Upper lobe of left lung (tissue), 4 donors: Measurements from ENCODE around the gene RNF166.

Experiments
- POLR2A ChIP-seq, 4 donors: fragments of 450-650 bp; IDR thresholded peaks; one replicate each; pipeline ENCODE4 v1.5.1; 2016 to 2017; ENCODE audit warnings: antibody characterized with exemption in 4 of 4, mild to moderate bottlenecking in 2 of 4
- POLR2AphosphoS5 ChIP-seq, 2 donors: sonication (generic); formaldehyde crosslinking; IDR thresholded peaks; one replicate each; pipeline ENCODE4 v1.5.1; 2017; ENCODE audit warnings: antibody characterized with exemption in 2 of 2
- TF ChIP-seq, protein P1 (sequence below), 6 experiments: fragments of 450-650 bp in 4 of 6; fragments of 200-600 bp in 2 of 6; sonication (generic) in 2 of 6; IDR thresholded peaks; one replicate each; pipeline ENCODE4 v1.5.1; 2016 to 2019; ENCODE audit warnings: antibody characterized with exemption in 6 of 6

DNA sequence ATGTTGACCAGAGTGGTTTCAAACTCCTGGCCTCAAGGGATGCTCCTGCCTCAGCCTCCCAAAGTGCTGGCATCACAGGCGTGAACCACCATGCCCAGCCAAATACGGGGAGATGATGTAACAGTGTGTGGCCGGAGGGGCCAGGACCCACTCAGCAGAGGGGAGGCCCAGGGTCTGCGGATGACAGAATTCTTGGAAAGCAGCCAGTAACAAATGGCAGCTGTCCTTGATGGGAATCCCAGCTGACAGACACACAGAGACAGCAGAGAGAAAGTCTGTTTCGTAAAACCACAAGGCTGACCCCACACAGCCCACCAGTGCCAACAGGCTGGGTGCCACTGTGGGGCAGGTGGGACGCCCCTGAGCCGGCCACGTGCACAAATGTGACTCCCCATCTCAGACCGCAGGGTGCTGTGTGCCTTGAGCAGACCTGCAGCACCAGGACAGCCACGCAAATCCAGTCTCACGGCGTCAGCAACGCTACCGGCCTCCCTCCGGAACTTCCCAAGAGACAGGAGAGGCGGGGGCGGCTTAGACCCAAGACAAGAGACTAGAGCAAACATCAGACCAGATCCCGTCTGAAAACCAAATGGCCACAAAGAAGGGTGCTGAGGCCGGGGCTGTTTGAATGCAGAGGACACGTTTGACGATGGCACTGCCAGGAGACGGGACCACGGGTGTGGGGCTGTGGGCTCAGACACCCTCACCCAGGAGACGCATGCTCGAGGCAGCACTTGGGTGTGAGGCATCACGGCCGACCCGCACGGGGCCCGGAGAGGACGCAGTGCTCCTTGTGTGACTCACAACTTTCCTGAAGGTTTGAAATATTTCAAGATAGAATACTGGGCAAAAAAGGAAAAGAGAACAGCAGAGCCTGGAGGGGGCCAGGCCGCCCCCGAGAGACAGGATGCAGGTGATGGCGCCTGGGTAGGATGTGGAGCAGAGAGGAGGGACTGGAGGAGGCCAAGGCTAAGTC lies 24.7 kb upstream of the RNF166 start:
- TF ChIP-seq, protein P1, sequence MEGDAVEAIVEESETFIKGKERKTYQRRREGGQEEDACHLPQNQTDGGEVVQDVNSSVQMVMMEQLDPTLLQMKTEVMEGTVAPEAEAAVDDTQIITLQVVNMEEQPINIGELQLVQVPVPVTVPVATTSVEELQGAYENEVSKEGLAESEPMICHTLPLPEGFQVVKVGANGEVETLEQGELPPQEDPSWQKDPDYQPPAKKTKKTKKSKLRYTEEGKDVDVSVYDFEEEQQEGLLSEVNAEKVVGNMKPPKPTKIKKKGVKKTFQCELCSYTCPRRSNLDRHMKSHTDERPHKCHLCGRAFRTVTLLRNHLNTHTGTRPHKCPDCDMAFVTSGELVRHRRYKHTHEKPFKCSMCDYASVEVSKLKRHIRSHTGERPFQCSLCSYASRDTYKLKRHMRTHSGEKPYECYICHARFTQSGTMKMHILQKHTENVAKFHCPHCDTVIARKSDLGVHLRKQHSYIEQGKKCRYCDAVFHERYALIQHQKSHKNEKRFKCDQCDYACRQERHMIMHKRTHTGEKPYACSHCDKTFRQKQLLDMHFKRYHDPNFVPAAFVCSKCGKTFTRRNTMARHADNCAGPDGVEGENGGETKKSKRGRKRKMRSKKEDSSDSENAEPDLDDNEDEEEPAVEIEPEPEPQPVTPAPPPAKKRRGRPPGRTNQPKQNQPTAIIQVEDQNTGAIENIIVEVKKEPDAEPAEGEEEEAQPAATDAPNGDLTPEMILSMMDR (IDR thresholded peaks at IDR 0.05), result no peak
- TF ChIP-seq POLR2AphosphoS5 (IDR thresholded peaks at IDR 0.05) (no peak), POLR2A (IDR thresholded peaks at IDR 0.05) (no peak)
